ENCODE measurements around the gene MAGI2. TPM values are rescaled to one million over a fixed set of nuclear protein-coding genes. Genes with fewer than 3 reads are reported as not detected.

MAGI2 gene
- total and polyA plus RNA-seq, 2 experiments from 2014 or later: 10.4 to 26.4 TPM

GRCh38 chr7:78173666-78174065, 1279.8 kb downstream of the MAGI2 start (continued):
- TF ChIP-seq ZNF462 (CRISPR knock-in tag; IDR thresholded peaks at IDR 0.05): no peak
- TF ChIP-seq CTCF (conservative IDR thresholded peaks at IDR 0.05; ENCODE audit: low read depth in 2 of 2): no peak
- no peak for TF ChIP-seq EZH2 (IDR thresholded peaks at IDR 0.05; ENCODE audit: low read depth, unreplicated experiment)
- no peak for TF ChIP-seq ETS1 (IDR thresholded peaks at IDR 0.05)
- no peak for TF ChIP-seq CREB1 (CRISPR knock-in tag; IDR thresholded peaks at IDR 0.05; ENCODE audit: low read depth)
- no peak for TF ChIP-seq STAT1 (IDR thresholded peaks at IDR 0.05; ENCODE audit: unreplicated experiment)
- no peak for TF ChIP-seq POLR2AphosphoS5 (IDR thresholded peaks at IDR 0.05; ENCODE audit: low read depth)
